ENCODE measurements around the gene LMO7. TPM values are rescaled to one million over a fixed set of nuclear protein-coding genes. Genes with fewer than 3 reads are reported as not detected.

LMO7 gene
- 16.9 and 23.1 TPM in 2 replicates for total RNA-seq

DNA sequence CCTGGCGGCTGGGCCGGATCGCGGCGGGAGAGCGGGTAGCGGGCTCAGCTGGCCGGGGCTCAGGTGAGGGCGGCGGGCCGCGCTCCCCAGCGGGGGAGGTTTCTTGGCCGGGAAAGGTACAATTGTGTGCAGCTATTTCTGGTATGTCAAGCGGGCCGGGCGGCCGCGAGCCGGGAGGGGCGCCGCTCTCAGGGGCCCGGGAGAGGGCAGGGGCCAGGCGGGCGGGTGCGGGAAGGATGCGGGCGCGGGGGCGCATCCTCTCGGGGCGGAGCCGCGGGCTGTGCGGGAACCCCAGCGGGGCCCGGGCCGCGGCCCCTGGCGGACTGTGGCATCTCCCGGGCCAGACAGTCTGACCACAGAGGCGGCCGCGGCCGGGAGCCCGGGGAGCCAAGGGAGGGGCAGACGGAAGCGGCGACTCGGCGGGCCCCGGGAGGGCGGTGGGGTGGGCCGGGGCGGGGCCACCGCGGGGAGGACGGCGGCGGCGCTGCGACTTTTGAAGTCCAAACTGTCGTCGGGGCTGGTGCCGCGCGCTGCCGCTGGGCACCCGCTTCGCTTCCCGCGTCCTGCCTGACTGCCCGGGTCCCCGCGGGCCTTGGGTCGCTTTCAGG is at the start of gene LMO7:
LMO7 (plus strand) TSS at position 503 of the 608 bp plus-strand sequence. CDS start 328 bp downstream, outside the sequence.

Other genes starting within 250 kb of the LMO7 start
- 74.3 and 102 TPM in 2 replicates for gene TBC1D4, start 154.2 kb upstream of the LMO7 start, total RNA-seq
- 33.8 and 58.1 TPM in 2 replicates for gene COMMD6, start 98.5 kb upstream of the LMO7 start, total RNA-seq
- 78.1 and 83.1 TPM in 2 replicates for gene UCHL3, start 86.5 kb upstream of the LMO7 start, total RNA-seq